ENCODE data around the gene ADAP1. TPM values are rescaled to one million over a fixed set of nuclear protein-coding genes. Genes with fewer than 3 reads are reported as not detected.

The ADAP1 gene
- total RNA-seq, 1 donor from 2014 or later, result 26.9 TPM

GRCh38 chr7:918441-919113 is 35.9 kb downstream of the ADAP1 start:
- TF ChIP-seq, protein P1, sequence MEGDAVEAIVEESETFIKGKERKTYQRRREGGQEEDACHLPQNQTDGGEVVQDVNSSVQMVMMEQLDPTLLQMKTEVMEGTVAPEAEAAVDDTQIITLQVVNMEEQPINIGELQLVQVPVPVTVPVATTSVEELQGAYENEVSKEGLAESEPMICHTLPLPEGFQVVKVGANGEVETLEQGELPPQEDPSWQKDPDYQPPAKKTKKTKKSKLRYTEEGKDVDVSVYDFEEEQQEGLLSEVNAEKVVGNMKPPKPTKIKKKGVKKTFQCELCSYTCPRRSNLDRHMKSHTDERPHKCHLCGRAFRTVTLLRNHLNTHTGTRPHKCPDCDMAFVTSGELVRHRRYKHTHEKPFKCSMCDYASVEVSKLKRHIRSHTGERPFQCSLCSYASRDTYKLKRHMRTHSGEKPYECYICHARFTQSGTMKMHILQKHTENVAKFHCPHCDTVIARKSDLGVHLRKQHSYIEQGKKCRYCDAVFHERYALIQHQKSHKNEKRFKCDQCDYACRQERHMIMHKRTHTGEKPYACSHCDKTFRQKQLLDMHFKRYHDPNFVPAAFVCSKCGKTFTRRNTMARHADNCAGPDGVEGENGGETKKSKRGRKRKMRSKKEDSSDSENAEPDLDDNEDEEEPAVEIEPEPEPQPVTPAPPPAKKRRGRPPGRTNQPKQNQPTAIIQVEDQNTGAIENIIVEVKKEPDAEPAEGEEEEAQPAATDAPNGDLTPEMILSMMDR (IDR thresholded peaks at IDR 0.05; ENCODE audit: insufficient read depth, low read length, severe bottlenecking), result no peak
- H3K4me3 ChIP-seq (ENCODE audit: low read depth, low read length), result no peak overlapping the region
- H3K36me3 ChIP-seq (ENCODE audit: control insufficient read depth, insufficient read depth, low read length), result no peaks in the 10 kb centered on the region
- FAIRE-seq (no peak), DNase-seq (ENCODE audit: low read depth) (no peak)
- H3K27me3 ChIP-seq (ENCODE audit: control insufficient read depth, insufficient read depth, low read length), result no peaks in the 10 kb centered on the region

GRCh38 chr7:918118-918425 is 36.4 kb downstream of the ADAP1 start:
- TF ChIP-seq, protein P1 (IDR thresholded peaks at IDR 0.05; ENCODE audit: insufficient read depth, low read length, severe bottlenecking), result no peak
- Histone ChIP-seq H3K36me3 (ENCODE audit: control insufficient read depth, insufficient read depth, low read length) (no peaks in the 10 kb centered on the region), H3K4me3 (ENCODE audit: low read depth, low read length) (no peak overlapping the region), H3K27me3 (ENCODE audit: control insufficient read depth, insufficient read depth, low read length) (no peaks in the 10 kb centered on the region)
- FAIRE-seq, result no peak
- no peak for DNase-seq (ENCODE audit: low read depth)

- no peak for FAIRE-seq
- TF ChIP-seq, protein P1 (IDR thresholded peaks at IDR 0.05; ENCODE audit: insufficient read depth, low read length, severe bottlenecking), result no peak
- no peaks in the 10 kb centered on the region for H3K27me3 ChIP-seq (ENCODE audit: control insufficient read depth, insufficient read depth, low read length)
- DNase-seq (ENCODE audit: low read depth), result no peak
- H3K4me3 ChIP-seq (ENCODE audit: low read depth, low read length), result no peak overlapping the region
- H3K36me3 ChIP-seq (ENCODE audit: control insufficient read depth, insufficient read depth, low read length), result no peaks in the 10 kb centered on the region
Observed at GRCh38 chr7:917255-918117, 37.0 kb downstream of the ADAP1 start.

DNA sequence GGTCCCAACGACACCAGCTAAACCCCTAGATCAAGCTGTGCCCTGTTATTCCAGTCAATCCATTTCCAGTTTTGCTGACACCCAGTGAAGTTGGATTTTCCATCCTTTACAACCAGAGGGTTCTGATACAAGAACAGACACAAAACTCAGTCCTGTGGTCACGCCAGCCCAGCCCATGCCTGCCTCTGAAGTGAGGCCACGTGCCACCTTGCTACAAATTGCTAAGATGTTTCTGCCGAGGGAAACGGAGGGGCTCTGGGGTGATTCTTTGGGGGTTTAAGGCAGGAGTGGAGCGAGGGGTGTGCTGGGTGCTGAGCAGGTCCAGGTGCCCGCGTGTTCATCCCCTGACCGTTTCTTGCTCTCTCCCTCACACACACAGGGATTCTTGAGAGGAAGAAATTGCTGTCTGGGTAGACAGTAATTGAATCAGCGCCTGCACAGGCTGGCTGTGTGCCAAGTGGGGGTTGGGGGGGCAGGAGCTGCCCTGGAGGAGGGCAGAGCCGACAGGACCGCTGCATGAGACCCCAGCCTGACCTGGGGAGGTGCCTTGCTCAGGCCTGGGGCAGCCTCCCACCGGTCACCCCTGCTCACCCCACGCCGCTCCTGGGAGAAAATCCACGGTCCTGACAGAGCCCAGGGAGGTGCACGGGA is 38.1 kb downstream of the ADAP1 start:
- TF ChIP-seq, protein P1 (IDR thresholded peaks at IDR 0.05; ENCODE audit: insufficient read depth, low read length, severe bottlenecking), result no peak
- no peak overlapping the region for H3K4me3 ChIP-seq (ENCODE audit: low read depth, low read length)
- no peaks in the 10 kb centered on the region for H3K27me3 ChIP-seq (ENCODE audit: control insufficient read depth, insufficient read depth, low read length)
- H3K36me3 ChIP-seq (ENCODE audit: control insufficient read depth, insufficient read depth, low read length), result no peaks in the 10 kb centered on the region
- DNase-seq (ENCODE audit: low read depth), result no peak
- peak; percentile 52 for FAIRE-seq

DNA sequence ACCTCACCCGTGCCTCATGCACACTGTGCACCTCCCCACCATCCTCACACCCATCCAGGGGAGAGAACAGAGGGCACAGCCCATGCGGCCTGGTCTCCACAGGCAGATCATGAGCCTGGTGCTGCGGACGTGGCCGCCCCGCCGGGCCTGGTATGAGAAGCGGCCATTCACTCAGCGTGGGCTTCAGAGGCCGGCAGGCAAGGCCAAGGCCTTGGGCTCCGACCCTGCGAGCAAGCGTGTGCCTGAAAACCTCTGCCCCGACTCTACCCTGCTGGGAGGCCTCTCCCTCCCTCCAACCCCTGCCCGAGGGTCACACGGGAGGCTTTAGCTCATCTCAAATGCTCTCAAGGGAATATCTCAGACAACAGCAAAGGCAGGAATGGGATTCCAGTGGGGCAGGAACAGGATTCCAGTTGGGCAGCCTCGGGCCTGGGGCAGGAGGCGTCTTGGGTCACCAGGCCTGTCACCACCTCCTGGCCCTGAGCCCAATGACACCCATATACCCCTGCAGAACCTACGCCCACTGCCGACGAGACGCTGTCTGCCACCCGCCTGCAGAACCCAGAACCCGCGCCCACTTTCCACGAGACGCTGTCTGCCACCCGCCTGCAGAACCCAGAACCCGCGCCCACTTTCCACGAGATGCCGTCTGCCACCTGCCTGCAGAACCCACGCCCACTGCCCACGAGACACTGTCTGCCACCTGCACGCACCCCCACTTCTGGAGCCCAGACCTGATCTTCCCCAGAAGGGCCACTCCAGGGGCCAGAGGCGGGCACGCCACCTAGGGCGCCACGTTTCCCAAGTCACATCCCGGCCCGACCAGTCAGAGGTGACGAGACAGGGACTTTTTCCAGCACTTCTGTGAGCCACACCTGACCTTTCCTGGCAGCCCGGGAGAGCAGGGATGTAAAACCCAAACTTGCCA is 38.9 kb downstream of the ADAP1 start:
- FAIRE-seq (peak; percentile 13), DNase-seq (ENCODE audit: low read depth) (no peak)
- TF ChIP-seq, protein P1 (IDR thresholded peaks at IDR 0.05; ENCODE audit: insufficient read depth, low read length, severe bottlenecking), result no peak

More for the DNA sequence above, 38.9 kb downstream of the ADAP1 start:
- H3K4me3 ChIP-seq (ENCODE audit: low read depth, low read length), result no peak overlapping the region
- H3K36me3 ChIP-seq (ENCODE audit: control insufficient read depth, insufficient read depth, low read length), result no peaks in the 10 kb centered on the region
- H3K27me3 ChIP-seq (ENCODE audit: control insufficient read depth, insufficient read depth, low read length), result no peaks in the 10 kb centered on the region
